H1 (cell line): ENCODE measurements around the gene MBD4. TPM values are rescaled to one million over a fixed set of nuclear protein-coding genes. Genes with fewer than 3 reads are reported as not detected.

Experiments used
- CTCF ChIA-PET: fragments of 300-600 bp; sonication (Branson Sonifier 250); formaldehyde crosslinking; loops from one replicate; lab custom pipeline; 2021; ENCODE audit not compliant: partially characterized antibody; lab: Charles Lee
- POLR2A ChIA-PET: fragments of 300-600 bp; sonication (Branson Sonifier 250); formaldehyde crosslinking; loops from one replicate; lab custom pipeline; 2021; ENCODE audit warnings: inconsistent platforms; ENCODE audit not compliant: partially characterized antibody; lab: Charles Lee
- DNase-seq, 2 experiments: peaks; one replicate each; pipeline versions ENCODE4 v3.0.0 to v3.0.0-alpha.2; 2010 to 2022; ENCODE audit warnings: low spot score in 2 of 2, low read depth in 1 of 2, mixed read lengths in 1 of 2
- FAIRE-seq: peaks from 2 replicates; lab custom pipeline; 2011; peaks lifted over from hg19 to GRCh38; lab: Jason Lieb, UNC
- H2AFZ ChIP-seq: 2 replicates; pipeline ENCODE4 v1.8.1; 2012; ENCODE audit warnings: low read length, inconsistent platforms
- H2AK5ac ChIP-seq: 2 replicates; pipeline ENCODE4 v1.6.1; 2013; ENCODE audit warnings: low read depth, low read length
- H2BK120ac ChIP-seq: replicated peaks from 2 replicates; pipeline ENCODE3; 2013; ENCODE audit warnings: low read depth, low read length, inconsistent platforms
- H2BK12ac ChIP-seq: 2 replicates; pipeline ENCODE4 v1.6.1; 2013; ENCODE audit warnings: low read depth, low read length
- H2BK15ac ChIP-seq: 2 replicates; pipeline ENCODE4 v1.6.1; 2013; ENCODE audit warnings: low read length
- H2BK20ac ChIP-seq: 2 replicates; pipeline ENCODE4 v1.6.1; 2013; ENCODE audit warnings: low read length
- H2BK5ac ChIP-seq: 2 replicates; pipeline ENCODE4 v1.6.1; 2013; ENCODE audit warnings: low read depth, low read length
- H3K14ac ChIP-seq: 2 replicates; pipeline ENCODE4 v1.6.1; 2013; ENCODE audit warnings: inconsistent platforms; ENCODE audit not compliant: insufficient read length
- H3K18ac ChIP-seq: 2 replicates; pipeline ENCODE4 v1.6.1; 2013; ENCODE audit warnings: low read length; ENCODE audit errors: extremely low read depth
- H3K23ac ChIP-seq: 2 replicates; pipeline ENCODE4 v1.6.1; 2013; ENCODE audit warnings: inconsistent platforms; ENCODE audit not compliant: insufficient read length
- H3K23me2 ChIP-seq: 2 replicates; pipeline ENCODE4 v1.6.1; 2013; ENCODE audit warnings: low read depth, low read length
- H3K27ac ChIP-seq: 2 replicates; pipeline ENCODE4 v1.6.1; 2011; ENCODE audit warnings: low read depth, low read length, inconsistent platforms
- H3K27me3 ChIP-seq, 4 experiments: replicated peaks in 1 of 4; 1 replicate in 1 of 4; 2 replicates in 3 of 4; pipeline versions ENCODE4 v1.6.1 to v1.8.1; 2011 to 2013; ENCODE audit warnings: low read length in 3 of 4, mild to moderate bottlenecking in 3 of 4, inconsistent platforms in 2 of 4, mixed read lengths in 2 of 4, moderate library complexity in 1 of 4; ENCODE audit not compliant: control insufficient read depth in 3 of 4, insufficient read depth in 3 of 4; ENCODE audit errors: extremely low read depth in 1 of 4
- H3K36me3 ChIP-seq, 4 experiments: 2 replicates each; pipeline versions ENCODE4 v1.6.1 to v1.8.1; 2011 to 2013; ENCODE audit warnings: mild to moderate bottlenecking in 4 of 4, low read length in 3 of 4, moderate library complexity in 2 of 4, control low read depth in 1 of 4, inconsistent platforms in 1 of 4; ENCODE audit not compliant: insufficient read depth in 4 of 4, control insufficient read depth in 2 of 4
- H3K4ac ChIP-seq: replicated peaks from 2 replicates; pipeline ENCODE3; 2013; ENCODE audit warnings: low read length, low read depth, mixed read lengths, inconsistent platforms; ENCODE audit not compliant: insufficient read length
- H3K4me1 ChIP-seq, 4 experiments: replicated peaks in 1 of 4; 1 replicate in 1 of 4; 2 replicates in 3 of 4; pipeline versions ENCODE4 v1.6.1 to v1.8.1; 2011 to 2013; ENCODE audit warnings: low read length in 3 of 4, inconsistent platforms in 2 of 4, mixed read lengths in 1 of 4; ENCODE audit not compliant: insufficient read depth in 4 of 4, control insufficient read depth in 3 of 4
- H3K4me2 ChIP-seq, 2 experiments: 2 replicates each; pipeline versions ENCODE4 v1.6.1 to v1.8.1; 2011 to 2013; ENCODE audit warnings: low read depth in 2 of 2, low read length in 2 of 2, control low read depth in 1 of 2, inconsistent platforms in 1 of 2, mild to moderate bottlenecking in 1 of 2; ENCODE audit not compliant: insufficient read depth in 1 of 2
- H3K4me3 ChIP-seq, 4 experiments: fragments of 200-600, 300-600 bp in 1 of 4; sonication (generic), shearing (Covaris generic), sonication (Bioruptor Twin) in 1 of 4; 2 replicates each; pipeline versions ENCODE4 v1.5.1 to v1.8.1; 2011 to 2016; ENCODE audit warnings: low read length in 4 of 4, low read depth in 3 of 4, control low read depth in 2 of 4, inconsistent platforms in 2 of 4, mild to moderate bottlenecking in 2 of 4, mixed read lengths in 1 of 4, moderate library complexity in 1 of 4; ENCODE audit not compliant: insufficient read depth in 2 of 4; ENCODE audit errors: extremely low read depth in 1 of 4
- H3K56ac ChIP-seq: replicated peaks from 2 replicates; pipeline ENCODE3; 2013; ENCODE audit warnings: low read depth, mild to moderate bottlenecking, mixed read lengths, low read length, inconsistent platforms; ENCODE audit not compliant: insufficient read length
- H3K79me1 ChIP-seq: 2 replicates; pipeline ENCODE4 v1.6.1; 2013; ENCODE audit warnings: low read depth, low read length, control low read depth
- H3K79me2 ChIP-seq, 2 experiments: 2 replicates each; pipeline versions ENCODE4 v1.6.1 to v1.8.1; 2012 to 2013; ENCODE audit warnings: low read length in 2 of 2, mild to moderate bottlenecking in 2 of 2, inconsistent platforms in 1 of 2; ENCODE audit not compliant: insufficient read depth in 2 of 2, control insufficient read depth in 1 of 2
- H3K9ac ChIP-seq, 4 experiments: replicated peaks in 1 of 4; 1 replicate in 1 of 4; 2 replicates in 3 of 4; pipeline versions ENCODE4 v1.6.1 to v1.8.1; 2011 to 2013; ENCODE audit warnings: low read depth in 3 of 4, low read length in 3 of 4, control low read depth in 2 of 4, mild to moderate bottlenecking in 2 of 4, moderate library complexity in 2 of 4, inconsistent platforms in 1 of 4; ENCODE audit errors: extremely low read depth in 1 of 4
- H3K9me3 ChIP-seq, 2 experiments: 2 replicates each; pipeline versions ENCODE4 v1.6.1 to v1.8.1; 2012 to 2013; ENCODE audit warnings: mild to moderate bottlenecking in 2 of 2, moderate library complexity in 2 of 2, control low read depth in 1 of 2, inconsistent platforms in 1 of 2, low read depth in 1 of 2, low read length in 1 of 2, mixed read lengths in 1 of 2; ENCODE audit not compliant: insufficient read depth in 2 of 2
- H4K20me1 ChIP-seq, 2 experiments: replicated peaks in 1 of 2; 2 replicates each; pipeline versions ENCODE3 to v1.8.1; 2011 to 2013; ENCODE audit warnings: inconsistent platforms in 2 of 2, low read length in 2 of 2, mild to moderate bottlenecking in 1 of 2; ENCODE audit not compliant: insufficient read depth in 2 of 2, control insufficient read depth in 1 of 2
- H4K5ac ChIP-seq: 2 replicates; pipeline ENCODE4 v1.6.1; 2013; ENCODE audit warnings: low read length, low read depth, mixed read lengths, inconsistent platforms; ENCODE audit not compliant: insufficient read length
- H4K8ac ChIP-seq: 2 replicates; pipeline ENCODE4 v1.8.0; 2013; ENCODE audit warnings: mild to moderate bottlenecking, moderate library complexity, low read length, inconsistent platforms; ENCODE audit not compliant: insufficient read depth; ENCODE audit errors: extremely low read depth
- H4K91ac ChIP-seq: replicated peaks from 2 replicates; pipeline ENCODE3; 2013; ENCODE audit warnings: low read length, mixed read lengths, inconsistent platforms; ENCODE audit not compliant: insufficient read length
- CBX8 ChIP-seq: fragments of 300-800, 300-1000 bp; sonication (generic); IDR thresholded peaks from 2 replicates; pipeline ENCODE4 v1.7.1; 2016; ENCODE audit warnings: low read depth, low read length, borderline replicate concordance
- E2F6 ChIP-seq: IDR thresholded peaks from 2 replicates; pipeline ENCODE4 v1.6.1; 2012; ENCODE audit warnings: inconsistent platforms
- GABPA ChIP-seq: IDR thresholded peaks from 2 replicates; pipeline ENCODE4 v1.6.1; 2011; ENCODE audit warnings: mild to moderate bottlenecking, low read length, moderate library complexity, borderline replicate concordance; ENCODE audit not compliant: insufficient read depth
- HDAC2 ChIP-seq, 2 experiments: fragments of 300-600 bp in 1 of 2; sonication (generic) in 1 of 2; IDR thresholded peaks; 2 replicates each; pipeline ENCODE4 v1.6.1; 2011 to 2012; ENCODE audit warnings: low read depth in 2 of 2, low read length in 2 of 2, mild to moderate bottlenecking in 2 of 2, moderate library complexity in 2 of 2, borderline replicate concordance in 1 of 2, inconsistent platforms in 1 of 2
- KDM1A ChIP-seq: fragments of 200-600, 300-600 bp; sonication (generic); IDR thresholded peaks from 2 replicates; pipeline ENCODE4 v1.7.1; 2016; ENCODE audit warnings: mild to moderate bottlenecking, low read length, borderline replicate concordance
- RBBP5 ChIP-seq: IDR thresholded peaks from 2 replicates; pipeline ENCODE4 v1.7.1; 2012; ENCODE audit warnings: low read depth, mild to moderate bottlenecking, inconsistent platforms, low read length, moderate library complexity, borderline replicate concordance
- SIN3A ChIP-seq, 2 experiments: IDR thresholded peaks in 1 of 2; conservative IDR thresholded peaks in 1 of 2; 2 replicates each; pipeline ENCODE4 v1.6.1; 2011 to 2012; ENCODE audit warnings: low read length in 2 of 2, improper control_type of control experiment in 1 of 2, low read depth in 1 of 2, mild to moderate bottlenecking in 1 of 2
- SIRT6 ChIP-seq: IDR thresholded peaks from one replicate; pipeline ENCODE4 v1.7.1; 2012; ENCODE audit warnings: low read length, inconsistent platforms
- SRF ChIP-seq: IDR thresholded peaks from 2 replicates; pipeline ENCODE4 v1.6.1; 2011; ENCODE audit warnings: mild to moderate bottlenecking, low read depth, low read length, moderate library complexity
- TAF1 ChIP-seq: IDR thresholded peaks from 2 replicates; pipeline ENCODE4 v1.6.1; 2011; ENCODE audit warnings: mild to moderate bottlenecking, low read depth, low read length
- USF2 ChIP-seq: IDR thresholded peaks from 2 replicates; pipeline ENCODE4 v1.6.1; 2011; ENCODE audit warnings: low read length, improper control_type of control experiment
- WGBS, 2 experiments: shearing (Covaris generic) in 1 of 2; methylation state at CpG; one replicate each; pipeline versions ENCODE4 v1.1.6 to v1.1.7; 2013 to 2015; ENCODE audit warnings: low lambda C conversion rate in 2 of 2, mixed read lengths in 2 of 2, inconsistent platforms in 1 of 2, low coverage in 1 of 2, missing lambda C conversion rate in 1 of 2; ENCODE audit not compliant: insufficient replicate concordance in 2 of 2, insufficient coverage in 1 of 2, insufficient read length in 1 of 2; ENCODE audit errors: extremely low coverage in 1 of 2, missing lambda C conversion rate in 1 of 2; 5-methylcytosine and 5-hydroxymethylcytosine counted together
- polyA plus RNA-seq, 7 experiments: library from polyadenylated mRNA; depleted of rRNA in 3 of 7; stranded (reverse) in 5 of 7; unstranded in 2 of 7; fragments of >200 nt in 5 of 7; fragments of 200-250 nt in 2 of 7; gene quantifications; 1 replicate in 5 of 7; 2 replicates in 1 of 7; 4 replicates in 1 of 7; pipeline versions ENCODE4 v1.2.1 to v1.2.3, GENCODE V29; 2011 to 2013; ENCODE audit warnings: missing spikeins in 2 of 7, mixed read lengths in 2 of 7
- total RNA-seq: library from RNA; stranded (reverse); fragmentation: NEBNext Ultra II Directional; extraction: Animal tissue kit (Norgen Biotek cat#: 25700); gene quantifications from 2 replicates; pipeline ENCODE4 v1.2.1, GENCODE V29; 2021

MBD4 gene
- total and polyA plus RNA-seq, 2 of the 8 experiments (the other 6 are each of a cell fraction or from before 2014, with no cell fraction given) = 11.2 to 35.8 TPM

- H4K20me1 ChIP-seq = peaks cover 0 to 2% of the 10 kb centered on the region in 2 experiments
- no peak overlapping the region for H4K5ac ChIP-seq
- CTCF ChIA-PET = interaction anchor here (1.3 to 5.1 kb wide), 13 partner anchors 9 to 111 kb away, joined by 4 to 58 read pairs (median 11); no protein-coding TSS in a partner anchor
- no peak overlapping the region for H3K4me3 ChIP-seq
- no peak overlapping the region for H2AK5ac ChIP-seq
- H3K4me2 ChIP-seq = no peak overlapping the region
- H3K56ac ChIP-seq = no peak overlapping the region
- no peak overlapping the region for H3K9ac ChIP-seq
- no peaks in the 10 kb centered on the region for H3K79me2 ChIP-seq
- POLR2A ChIA-PET = interaction anchor here (1.3 to 2.1 kb wide), 5 partner anchors 11 to 66 kb away, joined by 3 to 8 read pairs (median 5); partner anchors contain the start of gene EFCAB12
- peaks cover 0 to 5% (median 0%) of the 10 kb centered on the region in 4 experiments; a peak in 1 of 8 replicates for H3K36me3 ChIP-seq
- H2BK5ac ChIP-seq = no peak overlapping the region
- H2BK15ac ChIP-seq = no peak overlapping the region
- H3K79me1 ChIP-seq = no peaks in the 10 kb centered on the region
- H4K91ac ChIP-seq = no peak overlapping the region
- no peak overlapping the region for H2AFZ ChIP-seq
- H4K8ac ChIP-seq = no peak overlapping the region
- no peak overlapping the region for H3K4ac ChIP-seq
- no peaks in the 10 kb centered on the region; the same call in 1 of the 2 replicates for H3K23me2 ChIP-seq
- WGBS, 2 experiments = 90% methylated on average over 2 of the region's 2 CpGs; no CpG with 5 or more reads in 1 of the 2 experiments
- no peak overlapping the region for H2BK20ac ChIP-seq
- H3K9me3 ChIP-seq = peaks cover 10 to 11% of the 10 kb centered on the region in 2 experiments; a peak in 3 of 4 replicates
- H3K4me1 ChIP-seq = no peaks in the 10 kb centered on the region; a peak in 2 of 7 replicates
- H3K23ac ChIP-seq = no peak overlapping the region
- DNase-seq = no peak
- no peak for FAIRE-seq
- H2BK12ac ChIP-seq = no peak overlapping the region
- H3K27me3 ChIP-seq = no peaks in the 10 kb centered on the region
- no peak overlapping the region for H3K27ac ChIP-seq
- H3K14ac ChIP-seq = no peak overlapping the region
- no peak overlapping the region for H3K18ac ChIP-seq
- H2BK120ac ChIP-seq = no peak overlapping the region
- TF ChIP-seq KDM1A (no peak), CBX8 (no peak), TAF1 (no peak), RBBP5 (no peak), SIRT6 (no peak), USF2 (no peak), SRF (no peak), E2F6 (no peak), GABPA (no peak), HDAC2 (IDR thresholded peaks at IDR 0.05; ENCODE audit: borderline replicate concordance in 1 of 2, low read depth in 2 of 2, low read length in 2 of 2) (no peak), SIN3A (conservative IDR thresholded peaks at IDR 0.05 in 1 of 2, IDR thresholded peaks at IDR 0.05 in 1 of 2; ENCODE audit: low read depth in 1 of 2, low read length in 2 of 2) (no peak)
Measured at GRCh38 chr3:129382366-129382765, 57.4 kb downstream of the MBD4 start.
